Upper lobe of left lung (tissue), 4 donors: Measurements from ENCODE around the gene CDK5R1.

Experiments
- POLR2A ChIP-seq, 4 donors: fragments of 450-650 bp; IDR thresholded peaks; one replicate each; pipeline ENCODE4 v1.5.1; 2016 to 2017; ENCODE audit warnings: antibody characterized with exemption in 4 of 4, mild to moderate bottlenecking in 2 of 4
- POLR2AphosphoS5 ChIP-seq, 2 donors: sonication (generic); formaldehyde crosslinking; IDR thresholded peaks; one replicate each; pipeline ENCODE4 v1.5.1; 2017; ENCODE audit warnings: antibody characterized with exemption in 2 of 2
- TF ChIP-seq, protein P1 (sequence below), 6 experiments: fragments of 450-650 bp in 4 of 6; fragments of 200-600 bp in 2 of 6; sonication (generic) in 2 of 6; IDR thresholded peaks; one replicate each; pipeline ENCODE4 v1.5.1; 2016 to 2019; ENCODE audit warnings: antibody characterized with exemption in 6 of 6

DNA sequence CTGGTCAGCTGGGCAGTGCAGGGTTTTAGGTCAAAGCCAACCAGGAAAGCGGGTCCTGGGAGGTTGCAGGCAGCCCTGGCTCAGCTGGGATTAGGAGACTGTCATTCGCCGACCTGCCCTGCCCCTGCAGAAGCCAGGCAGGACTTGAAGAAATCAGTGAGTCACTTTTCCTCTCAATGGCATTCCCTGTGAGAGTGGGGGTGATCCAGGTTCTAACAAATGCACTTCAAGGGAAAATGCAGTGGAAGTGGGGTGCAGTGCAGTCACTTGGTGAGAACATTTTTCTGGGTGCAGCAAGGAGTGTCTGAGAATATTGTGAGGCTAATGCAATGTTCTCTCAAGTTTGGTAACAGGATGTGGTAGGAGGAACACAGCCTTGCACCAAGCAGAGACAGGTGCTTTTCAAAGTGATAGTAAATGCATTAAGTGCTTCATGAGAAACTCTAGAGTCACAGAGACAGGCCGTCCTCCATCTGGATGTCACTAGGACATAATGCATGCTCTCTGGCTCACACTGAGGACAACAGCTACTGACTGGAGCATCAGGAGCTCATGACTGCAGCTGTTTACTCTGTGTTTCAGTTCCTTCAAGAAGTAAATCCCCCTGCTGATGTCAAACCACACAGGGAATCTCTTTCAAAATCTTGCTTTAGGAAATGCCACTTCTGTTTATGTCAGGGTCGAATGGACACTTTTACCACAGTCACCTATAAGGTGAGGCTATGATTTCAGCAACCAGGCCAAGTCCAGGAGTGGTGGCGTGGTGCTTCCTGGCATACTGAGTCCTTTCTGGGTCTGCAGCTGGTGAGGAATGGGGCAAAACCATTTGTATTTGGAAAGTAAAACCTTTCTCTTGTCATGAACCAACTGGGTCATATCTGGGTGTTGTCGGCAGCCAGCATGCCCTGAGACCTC, 16.7 kb downstream of the CDK5R1 start:
- TF ChIP-seq POLR2A (IDR thresholded peaks at IDR 0.05) = peak in 1 of 4 donors; percentile 47
- peak in 1 of 2 donors; percentile 7 for TF ChIP-seq POLR2AphosphoS5 (IDR thresholded peaks at IDR 0.05)
- TF ChIP-seq, protein P1, sequence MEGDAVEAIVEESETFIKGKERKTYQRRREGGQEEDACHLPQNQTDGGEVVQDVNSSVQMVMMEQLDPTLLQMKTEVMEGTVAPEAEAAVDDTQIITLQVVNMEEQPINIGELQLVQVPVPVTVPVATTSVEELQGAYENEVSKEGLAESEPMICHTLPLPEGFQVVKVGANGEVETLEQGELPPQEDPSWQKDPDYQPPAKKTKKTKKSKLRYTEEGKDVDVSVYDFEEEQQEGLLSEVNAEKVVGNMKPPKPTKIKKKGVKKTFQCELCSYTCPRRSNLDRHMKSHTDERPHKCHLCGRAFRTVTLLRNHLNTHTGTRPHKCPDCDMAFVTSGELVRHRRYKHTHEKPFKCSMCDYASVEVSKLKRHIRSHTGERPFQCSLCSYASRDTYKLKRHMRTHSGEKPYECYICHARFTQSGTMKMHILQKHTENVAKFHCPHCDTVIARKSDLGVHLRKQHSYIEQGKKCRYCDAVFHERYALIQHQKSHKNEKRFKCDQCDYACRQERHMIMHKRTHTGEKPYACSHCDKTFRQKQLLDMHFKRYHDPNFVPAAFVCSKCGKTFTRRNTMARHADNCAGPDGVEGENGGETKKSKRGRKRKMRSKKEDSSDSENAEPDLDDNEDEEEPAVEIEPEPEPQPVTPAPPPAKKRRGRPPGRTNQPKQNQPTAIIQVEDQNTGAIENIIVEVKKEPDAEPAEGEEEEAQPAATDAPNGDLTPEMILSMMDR (IDR thresholded peaks at IDR 0.05) = no peak
